ENCODE data around the gene GALNT2.

DNA sequence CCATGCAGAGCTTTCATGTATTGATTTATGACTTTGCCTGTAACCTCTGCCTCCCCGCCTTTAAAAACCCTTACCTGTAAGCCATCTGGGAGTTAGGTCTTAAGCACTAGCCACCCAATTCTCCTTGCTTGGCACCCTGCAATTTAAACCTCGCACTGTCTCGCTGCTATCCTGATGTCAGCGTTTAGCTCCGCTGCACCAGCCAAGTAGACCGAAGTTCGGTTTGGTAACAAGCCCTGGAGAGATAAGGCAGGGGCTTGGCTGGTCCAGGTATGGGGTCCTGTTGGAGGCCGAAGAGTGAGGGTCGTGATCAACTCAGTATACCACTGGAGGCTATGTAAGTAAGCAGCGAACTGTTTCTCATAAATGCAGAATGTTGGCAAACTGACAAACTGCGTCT lies 64.4 kb downstream of the GALNT2 start:
- TF ChIP-seq TCF7L2 (IDR thresholded peaks at IDR 0.05; ENCODE audit: low read depth, low read length) (no peak), ZNF562 (CRISPR knock-in tag; IDR thresholded peaks at IDR 0.05; ENCODE audit: borderline replicate concordance) (no peak), BRCA1 (CRISPR knock-in tag; IDR thresholded peaks at IDR 0.05) (no peak)
- TF ChIP-seq, protein P1, sequence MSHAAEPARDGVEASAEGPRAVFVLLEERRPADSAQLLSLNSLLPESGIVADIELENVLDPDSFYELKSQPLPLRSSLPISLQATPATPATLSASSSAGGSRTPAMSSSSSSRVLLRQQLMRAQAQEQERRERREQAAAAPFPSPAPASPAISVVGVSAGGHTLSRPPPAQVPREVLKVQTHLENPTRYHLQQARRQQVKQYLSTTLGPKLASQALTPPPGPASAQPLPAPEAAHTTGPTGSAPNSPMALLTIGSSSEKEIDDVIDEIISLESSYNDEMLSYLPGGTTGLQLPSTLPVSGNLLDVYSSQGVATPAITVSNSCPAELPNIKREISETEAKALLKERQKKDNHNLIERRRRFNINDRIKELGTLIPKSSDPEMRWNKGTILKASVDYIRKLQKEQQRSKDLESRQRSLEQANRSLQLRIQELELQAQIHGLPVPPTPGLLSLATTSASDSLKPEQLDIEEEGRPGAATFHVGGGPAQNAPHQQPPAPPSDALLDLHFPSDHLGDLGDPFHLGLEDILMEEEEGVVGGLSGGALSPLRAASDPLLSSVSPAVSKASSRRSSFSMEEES (CRISPR knock-in tag; IDR thresholded peaks at IDR 0.05): no peak

Measured in HepG2 (cell line).